Liver (tissue), 9 donors: ENCODE results near the gene DSTYK. TPM values are rescaled to one million over a fixed set of nuclear protein-coding genes. Genes with fewer than 3 reads are reported as not detected.

Experiments
- DNase-seq: peaks from one replicate; pipeline ENCODE4 v3.0.0-alpha.2; 2017; ENCODE audit warnings: low spot score
- H3K27ac ChIP-seq, 2 donors: one replicate each; pipeline ENCODE4 v1.7.0; 2013; ENCODE audit warnings: inconsistent platforms in 2 of 2, low read length in 2 of 2, control low read depth in 1 of 2, low read depth in 1 of 2, mild to moderate bottlenecking in 1 of 2
- H3K27me3 ChIP-seq, 4 donors: one replicate each; pipeline versions ENCODE4 v1.6.1 to v1.7.0; 2013; ENCODE audit warnings: low read length in 3 of 4, inconsistent platforms in 1 of 4, mild to moderate bottlenecking in 1 of 4, moderate library complexity in 1 of 4; ENCODE audit not compliant: control insufficient read depth in 4 of 4, insufficient read depth in 4 of 4
- H3K36me3 ChIP-seq, 4 donors: one replicate each; pipeline versions ENCODE4 v1.6.1 to v1.7.0; 2013; ENCODE audit warnings: low read length in 3 of 4, mild to moderate bottlenecking in 3 of 4, low read depth in 1 of 4, moderate library complexity in 1 of 4; ENCODE audit not compliant: control insufficient read depth in 4 of 4, insufficient read depth in 3 of 4
- H3K4me1 ChIP-seq, 4 donors: one replicate each; pipeline versions ENCODE4 v1.6.1 to v1.7.0; 2013; ENCODE audit warnings: low read length in 3 of 4, mild to moderate bottlenecking in 3 of 4, moderate library complexity in 1 of 4; ENCODE audit not compliant: control insufficient read depth in 4 of 4, insufficient read depth in 4 of 4
- H3K4me3 ChIP-seq, 3 donors: one replicate each; pipeline versions ENCODE4 v1.6.1 to v1.7.0; 2013; ENCODE audit warnings: low read length in 3 of 3, control low read depth in 1 of 3, low read depth in 1 of 3, mild to moderate bottlenecking in 1 of 3
- H3K9ac ChIP-seq, 2 donors: one replicate each; pipeline ENCODE4 v1.7.0; 2013; ENCODE audit warnings: low read length in 2 of 2, mild to moderate bottlenecking in 2 of 2, moderate library complexity in 2 of 2, control low read depth in 1 of 2, low read depth in 1 of 2
- H3K9me3 ChIP-seq, 4 donors: one replicate each; pipeline versions ENCODE4 v1.6.1 to v1.7.0; 2013; ENCODE audit warnings: low read length in 3 of 4; ENCODE audit not compliant: control insufficient read depth in 4 of 4
- ATF3 ChIP-seq: IDR thresholded peaks from 2 replicates; pipeline ENCODE4 v1.6.1; 2016; ENCODE audit warnings: antibody characterized with exemption
- CTCF ChIP-seq: fragments of 150-350 bp; IDR thresholded peaks from 2 replicates; pipeline ENCODE4 v1.5.1; 2017; ENCODE audit warnings: improper control_type of control experiment, low read depth, low read length; ENCODE audit not compliant: missing input control
- EGR1 ChIP-seq, 2 donors: IDR thresholded peaks; 2 replicates each; pipeline ENCODE4 v1.6.1; 2016 to 2018; ENCODE audit warnings: antibody characterized with exemption in 2 of 2, low read depth in 2 of 2
- FOXA1 ChIP-seq: IDR thresholded peaks from 2 replicates; pipeline ENCODE4 v1.6.1; 2016; ENCODE audit warnings: antibody characterized with exemption
- FOXA2 ChIP-seq: IDR thresholded peaks from 2 replicates; pipeline ENCODE4 v1.6.1; 2016; ENCODE audit warnings: antibody characterized with exemption
- GABPA ChIP-seq, 2 donors: IDR thresholded peaks in 1 of 2; conservative IDR thresholded peaks in 1 of 2; 2 replicates each; pipeline ENCODE4 v1.6.1; 2016; ENCODE audit warnings: antibody characterized with exemption in 2 of 2, mild to moderate bottlenecking in 1 of 2, moderate library complexity in 1 of 2
- HNF4A ChIP-seq, 2 donors: conservative IDR thresholded peaks; 2 replicates each; pipeline ENCODE4 v1.6.1; 2016; ENCODE audit warnings: antibody characterized with exemption in 2 of 2, mild to moderate bottlenecking in 2 of 2
- HNF4G ChIP-seq: IDR thresholded peaks from 2 replicates; pipeline ENCODE4 v1.6.1; 2016; ENCODE audit warnings: antibody characterized with exemption
- JUND ChIP-seq, 2 donors: IDR thresholded peaks; 2 replicates each; pipeline ENCODE4 v1.6.1; 2016; ENCODE audit warnings: antibody characterized with exemption in 2 of 2
- MAX ChIP-seq: IDR thresholded peaks from 2 replicates; pipeline ENCODE4 v1.6.1; 2016; ENCODE audit warnings: antibody characterized with exemption
- NR2F2 ChIP-seq: IDR thresholded peaks from 2 replicates; pipeline ENCODE4 v1.6.1; 2016; ENCODE audit warnings: antibody characterized with exemption
- RAD21 ChIP-seq, 2 donors: IDR thresholded peaks; 2 replicates each; pipeline ENCODE4 v1.6.1; 2016; ENCODE audit warnings: antibody characterized with exemption in 2 of 2, mild to moderate bottlenecking in 2 of 2
- REST ChIP-seq: IDR thresholded peaks from 2 replicates; pipeline ENCODE4 v1.6.1; 2016; ENCODE audit warnings: antibody characterized with exemption, mild to moderate bottlenecking
- RXRA ChIP-seq, 2 donors: IDR thresholded peaks; 2 replicates each; pipeline ENCODE4 v1.6.1; 2017 to 2018; ENCODE audit warnings: antibody characterized with exemption in 2 of 2, mild to moderate bottlenecking in 1 of 2
- SP1 ChIP-seq: IDR thresholded peaks from 2 replicates; pipeline ENCODE4 v1.6.1; 2018; ENCODE audit warnings: antibody characterized with exemption, mild to moderate bottlenecking
- TAF1 ChIP-seq: conservative IDR thresholded peaks from 2 replicates; pipeline ENCODE4 v1.6.1; 2016; ENCODE audit warnings: antibody characterized with exemption, mild to moderate bottlenecking
- YY1 ChIP-seq: IDR thresholded peaks from 2 replicates; pipeline ENCODE4 v1.6.1; 2016; ENCODE audit warnings: antibody characterized with exemption, mild to moderate bottlenecking
- ZBTB33 ChIP-seq: IDR thresholded peaks from 2 replicates; pipeline ENCODE4 v1.6.1; 2016; ENCODE audit warnings: antibody characterized with exemption
- WGBS: extraction: QIAGEN DNeasy Blood & Tissue Kit; methylation state at CpG from one replicate; pipeline ENCODE4 v1.1.7; 2013; 5-methylcytosine and 5-hydroxymethylcytosine counted together
- polyA plus RNA-seq, 2 donors: library from polyadenylated mRNA; stranded (reverse) in 1 of 2; unstranded in 1 of 2; fragments of 200-250 nt in 1 of 2; fragments of >200 nt in 1 of 2; fragmentation: Nextera tagmentation in 1 of 2; extraction: Ambion mirVana in 1 of 2; gene quantifications; one replicate each; pipeline versions ENCODE4 v1.2.1 to v1.2.3, GENCODE V29; 2013 to 2015
- total RNA-seq, 2 donors: library from RNA; depleted of rRNA; stranded (reverse); fragments of >200 nt; gene quantifications; one replicate each; pipeline ENCODE4 v1.2.3, GENCODE V29; 2014
- donor health status: healthy.
- donor health status: healthy.
- donor health status: healthy.
- donor health status: healthy.
- donor health status: healthy.

DSTYK gene
- total and polyA plus RNA-seq, 4 donors, result 1.5 to 9.9 (median 3.0) TPM

- peak; percentile 98 for DNase-seq
- H3K4me3 ChIP-seq, result peak within 1 kb of the TSS; percentile 65 to 98 (median 93)
- H3K9ac ChIP-seq, result peak within 1 kb of the TSS; percentile 97 to 98
- H3K27ac ChIP-seq, result peak within 1 kb of the TSS; percentile 97 to 99
- H3K27me3 ChIP-seq, result no peaks in the 10 kb centered on the region
- H3K9me3 ChIP-seq, result no peaks in the 10 kb centered on the region
- under 1% methylated on average over 46 of the region's 46 CpGs for WGBS
- peaks cover 9 to 31% (median 22%) of the 10 kb centered on the region in 4 donors for H3K4me1 ChIP-seq
- H3K36me3 ChIP-seq, result peaks cover 0 to 2% (median under 1%) of the 10 kb centered on the region in 4 donors
- TF ChIP-seq ATF3 (peak; percentile 72), ZBTB33 (peak; percentile 91), GABPA (IDR thresholded peaks at IDR 0.05 in 1 of 2, conservative IDR thresholded peaks at IDR 0.05 in 1 of 2) (peak; percentile 87 to 94), NR2F2 (peak; percentile 84), FOXA2 (peak; percentile 17), TAF1 (peak; percentile 89), HNF4A (conservative IDR thresholded peaks at IDR 0.05) (peak; percentile 35 to 64), JUND (IDR thresholded peaks at IDR 0.05) (peak; percentile 70 to 81), FOXA1 (no peak), EGR1 (IDR thresholded peaks at IDR 0.05; ENCODE audit: low read depth in 2 of 2) (peak; percentile 68 to 71), RAD21 (IDR thresholded peaks at IDR 0.05) (peak; percentile 62 to 73), CTCF (peak; percentile 55), REST (peak; percentile 65), RXRA (IDR thresholded peaks at IDR 0.05) (peak; percentile 75 to 89), HNF4G (no peak), YY1 (peak; percentile 93), MAX (peak; percentile 94), SP1 (peak; percentile 87)
Observed at GRCh38 chr1:205121660-205122488, 89.6 kb downstream of the DSTYK start, which contains the start of gene RBBP5. Gene RBBP5 (minus strand): TSS chr1:205121978. CDS start chr1:205121873, 105 bp downstream.
